H1 (cell line): ENCODE data around the gene UBAP2L.
A peak's percentile ranks its signal among the peaks of the same experiment; 100 is the strongest.

ENCODE experiments used
- ATF2 ChIP-seq: IDR thresholded peaks from 2 replicates; pipeline ENCODE4 v1.6.1; 2012; ENCODE audit warnings: low read length, inconsistent platforms
- CTCF ChIP-seq, 3 experiments: IDR thresholded peaks; 1 replicate in 2 of 3; 2 replicates in 1 of 3; pipeline versions ENCODE4 v1.5.1 to v1.6.1; 2011; ENCODE audit warnings: low read length in 3 of 3, mild to moderate bottlenecking in 3 of 3, inconsistent platforms in 2 of 3, low read depth in 1 of 3, moderate library complexity in 1 of 3; ENCODE audit not compliant: insufficient read depth in 1 of 3; ENCODE audit errors: control extremely low read depth in 1 of 3
- EP300 ChIP-seq, 2 experiments: IDR thresholded peaks; 1 replicate in 1 of 2; 2 replicates in 1 of 2; pipeline ENCODE4 v1.6.1; 2011 to 2012; ENCODE audit warnings: low read depth in 2 of 2, low read length in 2 of 2, mild to moderate bottlenecking in 2 of 2, borderline replicate concordance in 1 of 2, inconsistent platforms in 1 of 2, moderate library complexity in 1 of 2
- KDM1A ChIP-seq: fragments of 200-600, 300-600 bp; sonication (generic); IDR thresholded peaks from 2 replicates; pipeline ENCODE4 v1.7.1; 2016; ENCODE audit warnings: mild to moderate bottlenecking, low read length, borderline replicate concordance
- POLR2A ChIP-seq, 2 experiments: IDR thresholded peaks; 1 replicate in 1 of 2; 2 replicates in 1 of 2; pipeline ENCODE4 v1.6.1; 2011; ENCODE audit warnings: low read depth in 2 of 2, low read length in 2 of 2, mild to moderate bottlenecking in 2 of 2; ENCODE audit errors: control extremely low read depth in 1 of 2
- POLR2AphosphoS5 ChIP-seq: IDR thresholded peaks from 2 replicates; pipeline ENCODE4 v1.6.1; 2011; ENCODE audit warnings: low read depth, low read length
- SIN3A ChIP-seq, 2 experiments: IDR thresholded peaks in 1 of 2; conservative IDR thresholded peaks in 1 of 2; 2 replicates each; pipeline ENCODE4 v1.6.1; 2011 to 2012; ENCODE audit warnings: low read length in 2 of 2, improper control_type of control experiment in 1 of 2, low read depth in 1 of 2, mild to moderate bottlenecking in 1 of 2
- SIRT6 ChIP-seq: IDR thresholded peaks from one replicate; pipeline ENCODE4 v1.7.1; 2012; ENCODE audit warnings: low read length, inconsistent platforms
- SP1 ChIP-seq: IDR thresholded peaks from 2 replicates; pipeline ENCODE4 v1.6.1; 2011; ENCODE audit warnings: low read depth, low read length
- TAF1 ChIP-seq: IDR thresholded peaks from 2 replicates; pipeline ENCODE4 v1.6.1; 2011; ENCODE audit warnings: mild to moderate bottlenecking, low read depth, low read length
- TCF12 ChIP-seq: IDR thresholded peaks from 2 replicates; pipeline ENCODE4 v1.6.1; 2011; ENCODE audit warnings: low read depth, mild to moderate bottlenecking, low read length

DNA sequence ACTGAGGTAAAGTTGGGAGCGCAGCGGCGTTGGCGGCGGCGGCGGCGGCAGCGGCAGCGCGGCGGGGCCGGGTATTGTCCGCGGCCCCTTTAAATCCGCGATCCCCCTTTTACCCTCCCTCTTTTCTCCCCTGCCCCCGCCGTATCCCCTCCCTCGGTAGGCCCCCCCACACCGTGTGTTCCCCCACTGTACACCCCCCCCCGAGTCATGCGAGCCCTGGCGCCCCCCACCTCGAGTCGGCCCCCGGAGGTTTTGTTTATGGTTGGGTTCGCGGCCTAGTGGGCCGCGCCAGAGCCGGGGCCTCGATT, 169 bp downstream of the UBAP2L start:
- TF ChIP-seq SIRT6 (no peak), TAF1 (0 out of 2 replicates have a peak, but pooled peaks have one; percentile 34), EP300 (IDR thresholded peaks at IDR 0.05; ENCODE audit: borderline replicate concordance in 1 of 2, low read depth in 2 of 2, low read length in 2 of 2) (no peak), TCF12 (no peak), SIN3A (conservative IDR thresholded peaks at IDR 0.05 in 1 of 2, IDR thresholded peaks at IDR 0.05 in 1 of 2; ENCODE audit: low read depth in 1 of 2, low read length in 2 of 2) (no peak; a peak in 1 of 4 replicates), CTCF (IDR thresholded peaks at IDR 0.05; ENCODE audit: control extremely low read depth in 1 of 3, insufficient read depth in 1 of 3, low read depth in 1 of 3, low read length in 3 of 3) (no peak), KDM1A (no peak), POLR2A (IDR thresholded peaks at IDR 0.05; ENCODE audit: control extremely low read depth in 1 of 2, low read depth in 2 of 2, low read length in 2 of 2) (no peak), SP1 (no peak), POLR2AphosphoS5 (no peak), ATF2 (no peak)
